ENCODE results near the gene PTPRR. TPM values are rescaled to one million over a fixed set of nuclear protein-coding genes. Genes with fewer than 3 reads are reported as not detected.

PTPRR gene, protein sequence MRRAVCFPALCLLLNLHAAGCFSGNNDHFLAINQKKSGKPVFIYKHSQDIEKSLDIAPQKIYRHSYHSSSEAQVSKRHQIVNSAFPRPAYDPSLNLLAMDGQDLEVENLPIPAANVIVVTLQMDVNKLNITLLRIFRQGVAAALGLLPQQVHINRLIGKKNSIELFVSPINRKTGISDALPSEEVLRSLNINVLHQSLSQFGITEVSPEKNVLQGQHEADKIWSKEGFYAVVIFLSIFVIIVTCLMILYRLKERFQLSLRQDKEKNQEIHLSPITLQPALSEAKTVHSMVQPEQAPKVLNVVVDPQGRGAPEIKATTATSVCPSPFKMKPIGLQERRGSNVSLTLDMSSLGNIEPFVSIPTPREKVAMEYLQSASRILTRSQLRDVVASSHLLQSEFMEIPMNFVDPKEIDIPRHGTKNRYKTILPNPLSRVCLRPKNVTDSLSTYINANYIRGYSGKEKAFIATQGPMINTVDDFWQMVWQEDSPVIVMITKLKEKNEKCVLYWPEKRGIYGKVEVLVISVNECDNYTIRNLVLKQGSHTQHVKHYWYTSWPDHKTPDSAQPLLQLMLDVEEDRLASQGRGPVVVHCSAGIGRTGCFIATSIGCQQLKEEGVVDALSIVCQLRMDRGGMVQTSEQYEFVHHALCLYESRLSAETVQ
- total RNA-seq: not detected

GRCh38 chr12:70920251-70920851, at the start of gene PTPRR:
Gene PTPRR, minus strand, starts transcription at chr12:70920738. Its CDS starts 348 bp downstream, at chr12:70920390.

GRCh38 chr12:70637303-70638085, 283.0 kb downstream of the PTPRR start, which contains the start of gene PTPRB:
Gene PTPRB, minus strand, starts transcription at chr12:70637429. Its CDS starts 34 bp downstream, at chr12:70637395.

Small RNA genes lying within 50 kb of the gene (small RNA-seq; reads per million reads assigned to genes)
- gene RF00019: 0 reads per million in 2 donors

Other genes with a start within 250 kb of the PTPRR start
- not detected for gene TSPAN8, start 237.3 kb upstream of the PTPRR start, total RNA-seq

All from melanocyte of skin (primary cell).